ENCODE measurements around the gene SURF2.
"Not testable (repeated sequence)": the region's sequence is repeated elsewhere in the genome, so short reads cannot be mapped to it uniquely, and the experiment has no call there.

Gene SURF2

DNA sequence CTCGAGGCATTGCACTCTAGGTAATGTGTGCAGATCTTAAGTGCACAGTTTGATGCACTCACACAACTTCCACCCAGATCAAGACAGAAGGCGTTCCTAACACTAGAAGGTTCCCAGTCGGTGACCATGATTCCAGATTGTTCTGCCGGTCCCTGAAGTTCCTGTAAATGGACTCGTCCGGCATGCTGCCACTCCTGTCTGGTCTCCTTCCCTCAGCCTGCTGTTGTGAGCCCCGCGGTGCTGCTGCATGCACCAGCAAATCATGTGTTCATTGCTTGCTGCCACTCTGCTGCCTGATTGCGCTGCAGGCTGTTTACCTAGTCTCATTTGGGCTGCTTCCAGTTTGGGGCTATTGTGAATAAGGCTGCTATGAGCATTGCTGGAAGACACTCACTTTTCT, 31.3 kb downstream of the SURF2 start:
- no peaks in the 10 kb centered on the region for H3K79me2 ChIP-seq (ENCODE audit: insufficient read depth, low read length)
- no peak overlapping the region for H3K9ac ChIP-seq (ENCODE audit: low read depth, low read length, poor library complexity, severe bottlenecking)
- H3K4me3 ChIP-seq (ENCODE audit: low read length, poor library complexity, severe bottlenecking) = no peak overlapping the region
- no peaks in the 10 kb centered on the region for H3K9me2 ChIP-seq (replicated peaks; ENCODE audit: low read depth, low read length)
- no peaks in the 10 kb centered on the region for H3K36me3 ChIP-seq (ENCODE audit: insufficient read depth, low read length)
- no peaks in the 10 kb centered on the region for H3F3A ChIP-seq (ENCODE audit: low read depth)
- TF ChIP-seq EZH2phosphoT487 (IDR thresholded peaks at IDR 0.05; ENCODE audit: borderline replicate concordance) = no peak
- no peak overlapping the region for H2AFZ ChIP-seq (ENCODE audit: low read length)
- no peak overlapping the region for H3K4me2 ChIP-seq (ENCODE audit: low read depth, low read length, poor library complexity, severe bottlenecking)
- H3K9me3 ChIP-seq (ENCODE audit: insufficient read depth, low read depth, low read length) = no peaks in the 10 kb centered on the region
- no peaks in the 10 kb centered on the region for H4K20me1 ChIP-seq (ENCODE audit: insufficient read depth, low read length, poor library complexity, severe bottlenecking)
- no peaks in the 10 kb centered on the region for H3K27me3 ChIP-seq (ENCODE audit: insufficient read depth, low read length, poor library complexity, severe bottlenecking)
- no peaks in the 10 kb centered on the region for H3K4me1 ChIP-seq (ENCODE audit: insufficient read depth, low read length, poor library complexity, severe bottlenecking)

DNA sequence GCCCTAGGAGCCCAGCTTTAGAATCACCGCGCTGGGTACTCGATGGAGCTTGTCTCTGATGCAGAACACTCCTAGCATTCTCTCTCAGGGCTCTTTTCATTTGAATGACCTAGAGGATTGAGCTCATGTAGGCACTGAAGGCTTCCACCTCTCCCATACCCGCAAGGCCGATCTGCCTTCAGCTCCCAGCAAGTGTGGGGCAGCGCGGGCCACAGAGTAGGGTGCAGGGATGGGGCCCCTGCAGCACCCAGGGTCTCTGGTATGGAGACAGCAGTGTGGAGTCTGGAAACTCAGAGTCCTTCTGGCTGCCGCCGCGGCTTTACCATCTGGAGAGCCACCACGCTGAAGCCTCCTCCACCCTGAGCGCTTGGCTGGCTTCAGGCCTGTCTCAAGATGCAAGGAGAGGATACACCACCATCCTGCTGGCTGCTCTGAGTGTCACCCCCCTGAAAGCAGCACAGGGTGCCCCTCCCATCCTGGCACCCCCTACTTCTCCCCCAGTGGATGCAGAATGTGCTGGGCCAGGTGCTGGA, 32.7 kb downstream of the SURF2 start:
- Histone ChIP-seq H3F3A (ENCODE audit: low read depth) (no peaks in the 10 kb centered on the region), H2AFZ (ENCODE audit: low read length) (no peak overlapping the region), H3K4me3 (ENCODE audit: low read length, poor library complexity, severe bottlenecking) (no peak overlapping the region), H3K36me3 (ENCODE audit: insufficient read depth, low read length) (no peaks in the 10 kb centered on the region), H3K79me2 (ENCODE audit: insufficient read depth, low read length) (no peaks in the 10 kb centered on the region), H3K27me3 (ENCODE audit: insufficient read depth, low read length, poor library complexity, severe bottlenecking) (no peaks in the 10 kb centered on the region), H3K4me1 (ENCODE audit: insufficient read depth, low read length, poor library complexity, severe bottlenecking) (no peaks in the 10 kb centered on the region), H4K20me1 (ENCODE audit: insufficient read depth, low read length, poor library complexity, severe bottlenecking) (no peaks in the 10 kb centered on the region), H3K9me3 (ENCODE audit: insufficient read depth, low read depth, low read length) (no peaks in the 10 kb centered on the region), H3K4me2 (ENCODE audit: low read depth, low read length, poor library complexity, severe bottlenecking) (no peak overlapping the region), H3K9me2 (replicated peaks; ENCODE audit: low read depth, low read length) (no peaks in the 10 kb centered on the region), H3K9ac (ENCODE audit: low read depth, low read length, poor library complexity, severe bottlenecking) (no peak overlapping the region)
- TF ChIP-seq EZH2phosphoT487 (IDR thresholded peaks at IDR 0.05; ENCODE audit: borderline replicate concordance) (no peak), CTCF (conservative IDR thresholded peaks at IDR 0.05; ENCODE audit: low read length) (no peak)

DNA sequence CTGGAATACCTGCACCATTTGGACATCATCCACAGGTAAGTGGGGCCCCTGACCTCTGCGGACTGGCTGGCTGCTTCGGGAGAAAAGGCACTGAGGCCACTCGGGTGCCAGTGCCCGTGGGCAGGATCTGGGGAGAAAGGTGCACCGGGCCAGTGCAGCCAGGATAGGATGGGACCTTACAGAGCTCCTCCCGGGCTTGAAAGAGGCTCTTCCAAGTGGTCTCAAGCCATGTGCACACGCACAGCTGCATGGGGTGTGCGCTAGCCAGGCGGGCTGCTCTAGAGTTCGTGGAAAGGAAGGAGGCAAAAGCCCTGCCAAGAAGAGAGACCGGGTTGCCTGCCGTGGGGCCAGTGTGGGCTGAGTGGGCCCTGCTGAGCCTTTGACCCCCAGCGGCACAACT, 33.2 kb downstream of the SURF2 start:
- Histone ChIP-seq H3K79me2 (ENCODE audit: insufficient read depth, low read length) (no peaks in the 10 kb centered on the region), H4K20me1 (ENCODE audit: insufficient read depth, low read length, poor library complexity, severe bottlenecking) (no peaks in the 10 kb centered on the region), H3K36me3 (ENCODE audit: insufficient read depth, low read length) (no peaks in the 10 kb centered on the region), H3K4me3 (ENCODE audit: low read length, poor library complexity, severe bottlenecking) (no peak overlapping the region), H3K27me3 (ENCODE audit: insufficient read depth, low read length, poor library complexity, severe bottlenecking) (no peaks in the 10 kb centered on the region), H3F3A (ENCODE audit: low read depth) (no peaks in the 10 kb centered on the region), H3K4me1 (ENCODE audit: insufficient read depth, low read length, poor library complexity, severe bottlenecking) (no peaks in the 10 kb centered on the region), H3K9me2 (replicated peaks; ENCODE audit: low read depth, low read length) (no peaks in the 10 kb centered on the region), H3K9me3 (ENCODE audit: insufficient read depth, low read depth, low read length) (no peaks in the 10 kb centered on the region), H3K9ac (ENCODE audit: low read depth, low read length, poor library complexity, severe bottlenecking) (no peak overlapping the region), H2AFZ (ENCODE audit: low read length) (no peak overlapping the region), H3K4me2 (ENCODE audit: low read depth, low read length, poor library complexity, severe bottlenecking) (no peak overlapping the region)
- TF ChIP-seq CTCF (conservative IDR thresholded peaks at IDR 0.05; ENCODE audit: low read length) (no peak), EZH2phosphoT487 (IDR thresholded peaks at IDR 0.05; ENCODE audit: borderline replicate concordance) (no peak)

DNA sequence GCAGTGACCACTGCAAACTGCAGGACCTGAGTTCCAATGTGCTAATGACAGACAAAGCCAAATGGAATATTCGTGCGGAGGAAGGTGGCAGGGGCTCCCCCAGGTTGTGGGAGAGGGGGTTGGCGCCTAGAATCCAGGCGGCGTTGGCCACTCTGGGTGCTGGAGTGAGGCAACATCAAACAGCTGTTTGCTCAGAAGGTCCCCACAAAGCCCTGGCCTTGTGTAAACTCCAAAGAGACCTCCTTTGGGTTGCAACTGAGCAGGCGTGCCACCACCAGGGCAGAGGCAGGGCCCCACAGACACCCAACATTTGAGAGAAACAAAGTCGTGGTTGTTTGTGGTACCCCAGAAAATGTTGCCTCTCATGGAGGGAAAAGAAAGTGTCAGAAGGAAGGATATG, 34.4 kb downstream of the SURF2 start:
- no peaks in the 10 kb centered on the region for H3F3A ChIP-seq (ENCODE audit: low read depth)
- H3K36me3 ChIP-seq (ENCODE audit: insufficient read depth, low read length) = no peaks in the 10 kb centered on the region
- no peak overlapping the region for H2AFZ ChIP-seq (ENCODE audit: low read length)
- no peaks in the 10 kb centered on the region for H3K9me2 ChIP-seq (replicated peaks; ENCODE audit: low read depth, low read length)
- no peak overlapping the region for H3K9ac ChIP-seq (ENCODE audit: low read depth, low read length, poor library complexity, severe bottlenecking)
- no peaks in the 10 kb centered on the region for H3K27me3 ChIP-seq (ENCODE audit: insufficient read depth, low read length, poor library complexity, severe bottlenecking)
- H4K20me1 ChIP-seq (ENCODE audit: insufficient read depth, low read length, poor library complexity, severe bottlenecking) = no peaks in the 10 kb centered on the region
- H3K4me1 ChIP-seq (ENCODE audit: insufficient read depth, low read length, poor library complexity, severe bottlenecking) = no peaks in the 10 kb centered on the region
- H3K4me3 ChIP-seq (ENCODE audit: low read length, poor library complexity, severe bottlenecking) = no peak overlapping the region
- H3K79me2 ChIP-seq (ENCODE audit: insufficient read depth, low read length) = no peaks in the 10 kb centered on the region
- TF ChIP-seq CTCF (conservative IDR thresholded peaks at IDR 0.05; ENCODE audit: low read length) = no peak
- no peak for TF ChIP-seq EZH2phosphoT487 (IDR thresholded peaks at IDR 0.05; ENCODE audit: borderline replicate concordance)
- no peak overlapping the region for H3K4me2 ChIP-seq (ENCODE audit: low read depth, low read length, poor library complexity, severe bottlenecking)
- no peaks in the 10 kb centered on the region for H3K9me3 ChIP-seq (ENCODE audit: insufficient read depth, low read depth, low read length)

DNA sequence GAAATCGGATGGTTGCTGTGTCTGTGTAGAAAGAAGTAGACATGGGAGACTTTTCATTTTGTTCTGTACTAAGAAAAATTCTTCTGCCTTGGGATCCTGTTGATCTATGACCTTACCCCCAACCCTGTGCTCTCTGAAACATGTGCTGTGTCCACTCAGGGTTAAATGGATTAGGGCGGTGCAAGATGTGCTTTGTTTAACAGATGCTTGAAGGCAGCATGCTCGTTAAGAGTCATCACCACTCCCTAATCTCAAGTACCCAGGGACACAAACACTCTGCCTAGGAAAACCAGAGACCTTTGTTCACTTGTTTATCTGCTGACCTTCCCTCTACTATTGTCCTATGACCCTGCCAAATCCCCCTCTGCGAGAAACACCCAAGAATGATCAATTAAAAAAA, 35.1 kb downstream of the SURF2 start:
- H3K79me2 ChIP-seq (ENCODE audit: insufficient read depth, low read length); H2AFZ ChIP-seq (ENCODE audit: low read length); H3K4me2 ChIP-seq (ENCODE audit: low read depth, low read length, poor library complexity, severe bottlenecking); H3K4me3 ChIP-seq (ENCODE audit: low read length, poor library complexity, severe bottlenecking); H3K9me3 ChIP-seq (ENCODE audit: insufficient read depth, low read depth, low read length); H3K9me2 ChIP-seq (replicated peaks; ENCODE audit: low read depth, low read length); H3K4me1 ChIP-seq (ENCODE audit: insufficient read depth, low read length, poor library complexity, severe bottlenecking); H3K36me3 ChIP-seq (ENCODE audit: insufficient read depth, low read length); H3F3A ChIP-seq (ENCODE audit: low read depth); H4K20me1 ChIP-seq (ENCODE audit: insufficient read depth, low read length, poor library complexity, severe bottlenecking); H3K9ac ChIP-seq (ENCODE audit: low read depth, low read length, poor library complexity, severe bottlenecking); H3K27me3 ChIP-seq (ENCODE audit: insufficient read depth, low read length, poor library complexity, severe bottlenecking): not testable (repeated sequence)

Data from Loucy (cell line).